Measurements from ENCODE around the gene SETBP1. TPM values are rescaled to one million over a fixed set of nuclear protein-coding genes. Genes with fewer than 3 reads are reported as not detected.

Gene SETBP1
- polyA plus RNA-seq, 1 donor = 14.8 TPM

DNA sequence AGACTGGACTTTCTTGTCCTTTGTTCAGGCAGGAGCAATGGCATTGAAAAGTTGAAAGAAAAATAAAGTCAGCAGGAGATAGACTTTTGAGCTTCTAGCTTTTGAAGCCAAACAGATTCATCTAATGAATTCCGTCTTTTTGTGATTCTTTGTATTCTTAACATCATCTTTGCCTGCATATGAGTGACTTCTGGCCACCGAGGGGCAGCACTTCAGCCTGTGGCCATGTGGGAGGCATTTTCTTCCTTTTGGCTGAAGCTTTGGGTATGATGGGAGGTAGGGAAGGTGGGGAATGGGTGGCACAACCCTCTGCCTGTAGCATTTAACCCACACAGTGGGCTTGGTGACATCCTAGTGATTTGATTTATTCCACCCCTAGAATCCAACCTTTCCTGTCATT lies 220.6 kb downstream of the SETBP1 start:
- no peak for DNase-seq (ENCODE audit: low read depth)

GRCh38 chr18:44903327-44903726 lies 222.6 kb downstream of the SETBP1 start:
- DNase-seq (ENCODE audit: low read depth) = no peak

- no peak for DNase-seq (ENCODE audit: low read depth)
These were observed 224.1 kb downstream of the SETBP1 start for GRCh38 chr18:44904768-44905167.

- no peak for DNase-seq (ENCODE audit: low read depth)
These were observed 228.6 kb downstream of the SETBP1 start for GRCh38 chr18:44909191-44909719.

- DNase-seq (ENCODE audit: low read depth) = no peak
These were observed 230.6 kb downstream of the SETBP1 start for GRCh38 chr18:44911260-44911659.

DNA sequence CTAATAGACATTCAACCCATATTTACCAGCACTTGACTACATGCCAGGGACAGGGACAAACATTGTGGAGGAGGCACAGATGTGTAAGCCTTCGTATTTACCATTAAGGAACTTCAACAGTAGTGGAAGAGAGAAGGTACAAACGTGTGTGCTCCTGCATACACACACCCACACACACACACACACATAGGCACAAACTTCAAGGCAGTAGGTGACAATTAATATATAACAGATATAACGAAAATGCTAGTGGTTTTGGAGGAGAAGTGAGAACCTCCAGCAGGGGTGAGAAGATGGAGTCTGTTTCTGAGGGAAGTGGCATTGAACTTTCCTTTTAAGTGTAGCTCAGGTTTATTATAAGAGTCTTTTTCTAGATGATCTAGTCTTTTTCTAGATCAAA lies 231.1 kb downstream of the SETBP1 start:
- no peak for DNase-seq (ENCODE audit: low read depth)

DNA sequence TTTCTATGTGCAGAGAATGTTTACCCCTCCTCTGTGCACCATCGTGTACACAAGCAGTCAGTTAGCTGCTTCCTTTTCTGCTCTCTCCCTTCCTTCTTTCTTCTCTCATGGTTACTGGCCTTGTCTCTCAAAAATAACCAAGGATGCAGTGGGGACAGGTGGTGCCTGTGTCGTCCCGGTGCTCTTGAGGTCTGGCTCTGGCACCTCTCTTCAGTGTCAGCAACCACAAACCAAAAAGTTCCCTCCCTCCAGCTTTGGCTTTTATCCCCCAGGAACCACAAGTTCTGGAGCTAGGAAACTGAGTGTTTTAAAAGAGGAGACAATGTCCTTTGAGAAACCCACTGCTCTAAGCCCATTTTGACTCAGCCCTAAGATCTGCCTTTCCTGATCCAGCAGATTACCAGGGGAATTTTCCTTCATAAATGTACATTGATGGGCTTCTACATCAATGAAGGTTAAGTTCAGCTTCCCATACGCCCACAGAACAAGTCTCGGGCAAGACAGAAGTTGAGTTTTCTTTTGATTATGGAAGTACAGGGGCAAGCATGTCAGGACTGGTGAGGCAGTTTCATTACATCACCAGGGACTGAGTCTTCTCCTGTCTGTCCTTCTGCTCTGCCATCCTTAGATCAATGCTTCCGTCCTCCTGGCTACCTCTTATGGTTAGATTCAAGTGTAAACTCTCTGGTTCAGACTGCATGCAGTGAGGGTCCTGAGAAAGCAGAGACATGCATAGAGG lies 232.2 kb downstream of the SETBP1 start:
- no peak for DNase-seq (ENCODE audit: low read depth)

DNA sequence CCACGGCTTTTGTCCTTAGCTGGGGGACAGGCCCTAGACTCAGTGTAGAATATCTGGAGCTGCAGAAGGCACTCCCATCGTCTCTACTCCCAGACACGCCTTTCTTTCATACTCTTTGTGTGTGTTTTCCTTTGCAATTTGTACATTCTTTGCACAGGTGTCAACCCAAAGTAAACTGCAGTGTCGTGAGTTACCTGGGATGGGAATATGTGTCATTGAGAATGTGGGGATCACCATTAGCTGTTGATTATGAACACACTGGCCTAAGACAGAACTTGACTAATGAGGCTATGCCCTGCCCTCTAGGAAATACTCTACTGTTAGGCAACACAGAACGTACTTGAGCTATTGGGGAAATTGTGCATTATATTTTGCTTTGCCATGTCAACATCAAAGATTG lies 233.3 kb downstream of the SETBP1 start:
- DNase-seq (ENCODE audit: low read depth) = no peak

GRCh38 chr18:44915213-44915612 lies 234.5 kb downstream of the SETBP1 start:
- no peak for DNase-seq (ENCODE audit: low read depth)

DNA sequence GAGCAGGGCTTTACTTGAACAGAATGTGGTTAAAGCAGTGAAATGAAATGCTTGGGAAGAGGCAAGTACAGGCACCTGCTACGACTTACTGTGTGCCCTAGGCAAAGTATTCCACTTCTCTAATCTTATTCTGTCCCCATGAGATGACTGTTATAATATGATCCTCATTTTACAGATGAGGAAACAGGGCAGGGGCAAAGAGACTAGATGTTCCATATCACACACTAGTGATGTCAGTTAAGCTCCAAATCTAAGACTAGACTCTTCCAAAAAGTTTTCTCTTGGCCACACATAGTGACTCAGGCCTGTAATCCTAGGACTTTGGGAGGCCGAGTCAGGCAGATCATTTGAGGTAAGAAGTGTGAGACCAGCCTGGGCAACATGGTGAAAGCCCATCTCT lies 235.0 kb downstream of the SETBP1 start:
- no peak for DNase-seq (ENCODE audit: low read depth)

DNA sequence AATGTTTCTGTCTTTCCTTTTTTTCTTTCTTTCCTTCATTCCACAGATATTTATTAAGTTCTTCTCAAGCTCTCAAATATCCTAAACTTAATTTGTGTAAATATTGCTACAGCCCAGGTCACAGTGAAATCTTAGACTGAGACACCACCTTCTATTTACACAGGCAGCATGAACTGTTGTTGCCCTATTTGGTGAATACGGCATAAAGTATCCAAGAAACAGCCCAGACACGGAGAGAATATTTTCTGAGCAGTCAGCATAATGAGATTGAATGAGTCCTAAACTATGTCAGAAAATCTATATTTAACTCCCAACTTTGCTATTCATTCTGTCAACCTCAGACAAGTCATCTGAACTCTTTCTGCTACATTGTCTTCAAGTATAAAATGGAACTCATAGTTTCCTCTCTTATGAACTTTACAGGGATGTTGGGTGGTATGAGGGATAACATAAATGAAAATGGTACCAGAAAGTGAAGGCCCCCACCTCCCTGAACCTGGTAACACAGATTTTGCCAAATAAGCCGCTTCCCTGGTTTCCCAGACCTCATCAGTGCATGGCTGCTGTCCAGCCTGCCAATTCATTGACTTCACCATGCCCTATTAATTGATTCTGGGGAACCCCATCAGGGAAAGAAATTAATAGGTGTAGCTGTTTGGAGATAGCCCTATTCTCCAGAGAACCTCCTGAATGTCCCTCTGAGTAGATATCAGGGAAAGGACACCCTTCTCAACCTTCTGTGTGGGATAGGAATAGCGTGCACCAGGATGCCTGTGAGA lies 235.9 kb downstream of the SETBP1 start:
- no peak for DNase-seq (ENCODE audit: low read depth)

GRCh38 chr18:44917216-44918141 lies 236.8 kb downstream of the SETBP1 start:
- DNase-seq (ENCODE audit: low read depth) = no peak

GRCh38 chr18:44918142-44918476 lies 237.4 kb downstream of the SETBP1 start:
- no peak for DNase-seq (ENCODE audit: low read depth)

- DNase-seq (ENCODE audit: low read depth) = no peak
These were observed 239.8 kb downstream of the SETBP1 start for GRCh38 chr18:44920441-44920840.

GRCh38 chr18:44921974-44922373 lies 241.3 kb downstream of the SETBP1 start:
- DNase-seq (ENCODE audit: low read depth) = no peak

DNA sequence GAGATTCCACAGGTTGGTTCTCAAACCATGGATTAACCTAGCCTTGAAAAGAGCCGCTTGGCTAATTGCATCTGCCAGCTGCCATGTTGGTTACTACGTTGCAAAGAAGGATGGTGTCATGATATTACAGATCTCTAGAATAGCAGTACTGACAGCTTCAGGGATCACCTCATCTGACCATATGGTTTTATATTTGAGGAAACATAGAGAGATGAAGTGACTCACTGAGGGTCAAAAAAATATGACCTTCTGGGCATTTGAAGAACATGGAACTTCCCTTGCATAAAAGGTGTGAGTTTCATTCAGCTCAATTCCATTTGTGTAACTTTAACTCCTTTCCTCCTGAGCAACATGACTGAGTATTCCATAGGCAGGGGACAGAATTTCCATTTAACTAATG lies 242.3 kb downstream of the SETBP1 start:
- DNase-seq (ENCODE audit: low read depth) = no peak

DNA sequence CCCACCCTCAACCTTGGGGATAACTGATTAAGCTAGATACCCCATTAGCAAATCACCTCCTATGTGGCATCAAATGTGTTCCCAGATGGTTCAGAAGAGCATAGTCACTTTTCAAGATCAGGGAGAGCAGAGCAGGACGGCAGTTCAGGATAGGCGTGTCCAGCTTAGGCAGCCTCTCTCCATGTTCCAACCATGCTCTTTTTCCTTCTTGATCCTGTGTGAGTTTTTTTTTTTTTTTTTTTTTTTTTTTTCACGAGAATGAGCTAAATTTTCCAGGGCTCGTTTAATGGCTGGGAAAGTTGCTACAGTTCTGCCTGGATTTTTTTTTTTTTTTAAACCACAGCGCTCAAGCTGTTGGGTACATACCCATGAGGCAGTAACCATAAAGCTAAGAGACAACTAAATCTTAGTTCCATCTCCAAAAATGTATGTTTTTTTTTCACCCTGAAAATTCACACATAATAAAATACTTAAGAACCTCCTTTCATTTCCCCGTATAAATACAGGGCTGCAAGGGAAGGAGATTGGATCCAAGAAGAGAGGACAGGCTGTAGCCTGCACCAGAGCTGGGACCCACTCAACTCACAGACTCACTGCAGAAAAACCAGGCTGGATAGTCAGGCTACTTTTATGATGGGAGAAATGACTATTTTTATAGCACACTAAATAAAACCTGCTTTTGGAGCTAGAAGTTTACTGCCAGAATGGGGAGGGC lies 244.3 kb downstream of the SETBP1 start:
- DNase-seq (ENCODE audit: low read depth) = no peak

DNA sequence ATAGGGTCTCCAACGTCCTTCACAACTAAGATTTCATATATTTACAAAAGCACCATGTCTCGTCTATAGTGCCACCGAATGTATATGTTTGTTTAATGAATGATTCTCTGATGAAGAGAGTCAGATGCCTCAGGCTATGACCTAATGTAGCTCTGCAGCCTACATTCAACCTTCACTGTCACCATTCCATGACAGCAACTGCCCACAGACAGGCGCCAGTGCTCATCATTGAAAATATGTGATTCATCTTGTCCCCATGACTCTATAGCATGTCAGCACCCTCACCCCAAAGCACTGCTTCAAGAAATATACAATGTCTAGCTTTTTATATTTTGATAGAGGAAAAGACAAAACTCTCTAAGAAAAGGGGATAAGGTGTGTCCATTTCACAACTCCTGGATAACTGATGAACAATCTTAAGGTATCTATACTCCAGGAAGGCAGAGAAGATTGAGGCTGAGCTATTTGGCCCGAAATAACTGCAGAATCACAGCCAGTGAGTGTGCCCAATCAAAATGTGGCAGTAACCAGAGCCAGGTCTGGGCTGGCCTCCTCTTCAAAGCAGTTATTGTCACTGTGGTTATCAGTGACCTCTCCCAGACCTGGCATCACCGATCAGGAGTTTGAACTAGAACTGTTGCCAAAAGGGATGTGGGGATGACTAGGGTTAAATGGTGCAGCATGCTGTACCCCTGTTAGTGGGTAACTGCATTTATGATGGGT lies 246.6 kb downstream of the SETBP1 start:
- no peak for DNase-seq (ENCODE audit: low read depth)

DNA sequence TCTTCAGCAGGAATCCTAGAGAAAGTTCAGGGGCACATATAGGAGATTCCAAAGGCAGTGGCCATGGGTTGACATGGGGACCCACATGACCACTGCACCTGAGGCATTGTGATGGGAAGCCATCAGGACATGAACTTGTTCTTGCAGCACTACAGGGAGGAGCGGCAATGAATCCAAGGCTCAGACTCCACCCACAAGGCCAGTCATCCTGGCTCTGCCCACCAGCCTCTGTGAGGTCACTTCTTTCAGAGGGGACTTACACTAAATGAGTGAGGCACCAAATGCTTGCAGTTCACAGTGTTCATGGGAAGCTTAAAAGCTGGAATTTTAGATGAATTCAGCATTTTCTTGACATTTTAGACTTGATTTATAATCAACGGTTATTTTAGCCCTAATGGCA lies 254.2 kb downstream of the SETBP1 start:
- no peak for DNase-seq (ENCODE audit: low read depth)

DNA sequence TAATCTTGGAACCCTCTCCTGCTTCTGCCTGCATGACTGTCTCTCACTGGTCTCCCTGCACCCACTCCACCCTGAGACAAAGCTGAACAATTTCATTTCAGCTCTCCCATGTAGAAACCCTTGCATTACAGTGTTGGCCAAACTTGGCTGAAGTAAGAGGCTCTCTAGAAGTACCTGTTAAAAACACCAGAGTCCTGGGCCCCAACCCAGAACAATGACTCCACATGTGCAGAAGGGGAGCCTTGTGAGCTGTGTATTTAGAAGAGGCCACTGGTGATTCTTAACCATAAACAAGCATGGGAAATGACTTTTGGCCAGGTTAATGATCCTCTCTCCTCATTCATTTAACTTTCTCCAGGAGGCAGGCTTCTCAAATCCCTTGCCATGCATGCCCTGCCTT lies 254.8 kb downstream of the SETBP1 start:
- no peak for DNase-seq (ENCODE audit: low read depth)

GRCh38 chr18:44936485-44936884 lies 255.8 kb downstream of the SETBP1 start:
- DNase-seq (ENCODE audit: low read depth) = no peak

All from forelimb muscle (tissue), 1 donor.